ENCODE measurements around the gene CPNE4. TPM values are rescaled to one million over a fixed set of nuclear protein-coding genes. Genes with fewer than 3 reads are reported as not detected.

The CPNE4 gene
- total and polyA plus RNA-seq, 2 donors (not counting 3 experiments of a cell fraction or from before 2014, with no cell fraction given), result not detected

DNA sequence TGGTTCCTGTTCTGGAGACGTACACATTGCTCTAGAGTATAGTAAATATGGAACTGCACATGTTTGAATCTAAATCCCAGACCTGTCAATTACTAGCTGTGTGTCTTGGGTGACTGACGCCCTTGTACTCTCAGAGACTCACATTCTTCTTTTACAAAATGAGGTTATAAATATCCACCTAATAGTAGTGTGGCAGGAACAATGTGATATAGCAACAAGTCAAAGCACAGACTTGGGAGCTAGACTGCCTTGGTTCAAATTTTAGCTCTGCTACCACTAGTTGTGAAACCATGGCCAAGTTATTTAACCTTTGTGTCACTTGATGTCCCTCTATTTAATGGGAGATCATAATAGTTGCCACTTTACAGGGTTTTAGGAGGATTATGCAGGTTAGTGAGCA lies 245.6 kb downstream of the CPNE4 start:
- POLR2A ChIA-PET, result no interaction called here

More for the DNA sequence above, 245.6 kb downstream of the CPNE4 start:
- DNase-seq (ENCODE audit: low read depth, low spot score), result no peak
- intact Hi-C loops (cut with micrococcal nuclease) (no loop called here), dilution Hi-C loops (cut with MboI; ENCODE audit: extremely low pct_ligation_motif_present, low sequenced_read_pairs) (no loop called here)
- FAIRE-seq, result no peak
- H3K27ac ChIP-seq (ENCODE audit: insufficient read depth, low read depth, low read length), result no peak overlapping the region
- H2AFZ ChIP-seq (ENCODE audit: low read depth, low read length), result no peak overlapping the region
- H4K20me1 ChIP-seq (replicated peaks; ENCODE audit: control insufficient read depth, extremely low read depth, insufficient read depth, low read length), result no peaks in the 10 kb centered on the region
- CTCF ChIA-PET, result no interaction called here
- no peak overlapping the region for H3K4me2 ChIP-seq (ENCODE audit: insufficient read depth, low read length)
- H3K79me2 ChIP-seq (ENCODE audit: control insufficient read depth, insufficient read depth, low read length), result no peaks in the 10 kb centered on the region
- H3K36me3 ChIP-seq (ENCODE audit: control insufficient read depth in 2 of 2, extremely low read depth in 1 of 2, insufficient read depth in 2 of 2, low read length in 2 of 2), result no peaks in the 10 kb centered on the region
- BruUV-seq (replicated peaks), result no TSS peak
- H3K9me1 ChIP-seq (replicated peaks; ENCODE audit: control insufficient read depth, extremely low read depth, insufficient read depth, low read length), result no peaks in the 10 kb centered on the region
- no peak overlapping the region for H3K4me3 ChIP-seq (replicated peaks in 1 of 3; ENCODE audit: insufficient read depth in 1 of 3, low read depth in 1 of 3, low read length in 3 of 3)
- H3K9me3 ChIP-seq (replicated peaks; ENCODE audit: control insufficient read depth, insufficient read depth, low read length), result no peaks in the 10 kb centered on the region
- TF ChIP-seq, protein P1, sequence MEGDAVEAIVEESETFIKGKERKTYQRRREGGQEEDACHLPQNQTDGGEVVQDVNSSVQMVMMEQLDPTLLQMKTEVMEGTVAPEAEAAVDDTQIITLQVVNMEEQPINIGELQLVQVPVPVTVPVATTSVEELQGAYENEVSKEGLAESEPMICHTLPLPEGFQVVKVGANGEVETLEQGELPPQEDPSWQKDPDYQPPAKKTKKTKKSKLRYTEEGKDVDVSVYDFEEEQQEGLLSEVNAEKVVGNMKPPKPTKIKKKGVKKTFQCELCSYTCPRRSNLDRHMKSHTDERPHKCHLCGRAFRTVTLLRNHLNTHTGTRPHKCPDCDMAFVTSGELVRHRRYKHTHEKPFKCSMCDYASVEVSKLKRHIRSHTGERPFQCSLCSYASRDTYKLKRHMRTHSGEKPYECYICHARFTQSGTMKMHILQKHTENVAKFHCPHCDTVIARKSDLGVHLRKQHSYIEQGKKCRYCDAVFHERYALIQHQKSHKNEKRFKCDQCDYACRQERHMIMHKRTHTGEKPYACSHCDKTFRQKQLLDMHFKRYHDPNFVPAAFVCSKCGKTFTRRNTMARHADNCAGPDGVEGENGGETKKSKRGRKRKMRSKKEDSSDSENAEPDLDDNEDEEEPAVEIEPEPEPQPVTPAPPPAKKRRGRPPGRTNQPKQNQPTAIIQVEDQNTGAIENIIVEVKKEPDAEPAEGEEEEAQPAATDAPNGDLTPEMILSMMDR (IDR thresholded peaks at IDR 0.05; ENCODE audit: extremely low read depth in 1 of 2, insufficient read depth in 1 of 2, low read depth in 1 of 2, low read length in 2 of 2), result no peak
- TF ChIP-seq GATA2 (IDR thresholded peaks at IDR 0.05; ENCODE audit: insufficient read depth, insufficient read length, low read depth, low read length) (no peak), POLR2AphosphoS5 (IDR thresholded peaks at IDR 0.05; ENCODE audit: insufficient read depth, low read depth, low read length) (no peak), MYC (IDR thresholded peaks at IDR 0.05; ENCODE audit: low read depth, low read length) (no peak), EZH2 (IDR thresholded peaks at IDR 0.05; ENCODE audit: borderline replicate concordance, low read depth, low read length, severe bottlenecking) (no peak), JUN (IDR thresholded peaks at IDR 0.05; ENCODE audit: borderline replicate concordance, insufficient read depth, insufficient read length, low read depth) (no peak), POLR2A (IDR thresholded peaks at IDR 0.05; ENCODE audit: low read depth, low read length) (no peak), FOS (IDR thresholded peaks at IDR 0.05; ENCODE audit: borderline replicate concordance, insufficient read depth, low read length) (no peak)
- TF ChIP-seq, protein P2, sequence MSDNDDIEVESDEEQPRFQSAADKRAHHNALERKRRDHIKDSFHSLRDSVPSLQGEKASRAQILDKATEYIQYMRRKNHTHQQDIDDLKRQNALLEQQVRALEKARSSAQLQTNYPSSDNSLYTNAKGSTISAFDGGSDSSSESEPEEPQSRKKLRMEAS (IDR thresholded peaks at IDR 0.05; ENCODE audit: insufficient read depth, insufficient read length), result no peak
- H3K27me3 ChIP-seq (ENCODE audit: control insufficient read depth in 2 of 2, insufficient read depth in 2 of 2, low read length in 2 of 2), result no peaks in the 10 kb centered on the region
- H3K9ac ChIP-seq (replicated peaks; ENCODE audit: extremely low read depth, insufficient read depth, low read length), result no peak overlapping the region
- H3K4me1 ChIP-seq (ENCODE audit: control insufficient read depth, extremely low read depth, insufficient read depth, low read length), result no peaks in the 10 kb centered on the region

Data from endothelial cell of umbilical vein (primary cell).